Measurements from ENCODE around the gene DSCAM. TPM values are rescaled to one million over a fixed set of nuclear protein-coding genes. Genes with fewer than 3 reads are reported as not detected.

DSCAM gene
- total and polyA plus RNA-seq, 2 donors (not counting 3 experiments of a cell fraction or from before 2014, with no cell fraction given) = not detected

GRCh38 chr21:40623528-40623927 is 223.4 kb downstream of the DSCAM start:
- Histone ChIP-seq H3K4me2 (ENCODE audit: insufficient read depth, low read length) (no peak overlapping the region), H3K9me3 (replicated peaks; ENCODE audit: control insufficient read depth, insufficient read depth, low read length) (peaks cover 4% of the 10 kb centered on the region), H3K27ac (ENCODE audit: insufficient read depth, low read depth, low read length) (no peak overlapping the region), H4K20me1 (replicated peaks; ENCODE audit: control insufficient read depth, extremely low read depth, insufficient read depth, low read length) (no peaks in the 10 kb centered on the region), H3K36me3 (ENCODE audit: control insufficient read depth in 2 of 2, extremely low read depth in 1 of 2, insufficient read depth in 2 of 2, low read length in 2 of 2) (no peaks in the 10 kb centered on the region), H3K4me1 (ENCODE audit: control insufficient read depth, extremely low read depth, insufficient read depth, low read length) (no peaks in the 10 kb centered on the region), H2AFZ (ENCODE audit: low read depth, low read length) (no peak overlapping the region), H3K27me3 (ENCODE audit: control insufficient read depth in 2 of 2, insufficient read depth in 2 of 2, low read length in 2 of 2) (no peaks in the 10 kb centered on the region), H3K79me2 (ENCODE audit: control insufficient read depth, insufficient read depth, low read length) (no peaks in the 10 kb centered on the region), H3K9ac (replicated peaks; ENCODE audit: extremely low read depth, insufficient read depth, low read length) (no peak overlapping the region), H3K9me1 (replicated peaks; ENCODE audit: control insufficient read depth, extremely low read depth, insufficient read depth, low read length) (no peaks in the 10 kb centered on the region), H3K4me3 (replicated peaks in 1 of 3; ENCODE audit: insufficient read depth in 1 of 3, low read depth in 1 of 3, low read length in 3 of 3) (no peak overlapping the region)
- dilution Hi-C loops (cut with MboI; ENCODE audit: extremely low pct_ligation_motif_present, low sequenced_read_pairs) (no loop called here), intact Hi-C loops (cut with micrococcal nuclease) (no loop called here)
- POLR2A ChIA-PET = no interaction called here
- DNase-seq (ENCODE audit: low read depth, low spot score) (no peak), FAIRE-seq (no peak)
- BruUV-seq (replicated peaks) = no TSS peak
- TF ChIP-seq, protein P1, sequence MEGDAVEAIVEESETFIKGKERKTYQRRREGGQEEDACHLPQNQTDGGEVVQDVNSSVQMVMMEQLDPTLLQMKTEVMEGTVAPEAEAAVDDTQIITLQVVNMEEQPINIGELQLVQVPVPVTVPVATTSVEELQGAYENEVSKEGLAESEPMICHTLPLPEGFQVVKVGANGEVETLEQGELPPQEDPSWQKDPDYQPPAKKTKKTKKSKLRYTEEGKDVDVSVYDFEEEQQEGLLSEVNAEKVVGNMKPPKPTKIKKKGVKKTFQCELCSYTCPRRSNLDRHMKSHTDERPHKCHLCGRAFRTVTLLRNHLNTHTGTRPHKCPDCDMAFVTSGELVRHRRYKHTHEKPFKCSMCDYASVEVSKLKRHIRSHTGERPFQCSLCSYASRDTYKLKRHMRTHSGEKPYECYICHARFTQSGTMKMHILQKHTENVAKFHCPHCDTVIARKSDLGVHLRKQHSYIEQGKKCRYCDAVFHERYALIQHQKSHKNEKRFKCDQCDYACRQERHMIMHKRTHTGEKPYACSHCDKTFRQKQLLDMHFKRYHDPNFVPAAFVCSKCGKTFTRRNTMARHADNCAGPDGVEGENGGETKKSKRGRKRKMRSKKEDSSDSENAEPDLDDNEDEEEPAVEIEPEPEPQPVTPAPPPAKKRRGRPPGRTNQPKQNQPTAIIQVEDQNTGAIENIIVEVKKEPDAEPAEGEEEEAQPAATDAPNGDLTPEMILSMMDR (IDR thresholded peaks at IDR 0.05; ENCODE audit: extremely low read depth in 1 of 2, insufficient read depth in 1 of 2, low read depth in 1 of 2, low read length in 2 of 2) = no peak
- no peak for TF ChIP-seq POLR2AphosphoS5 (IDR thresholded peaks at IDR 0.05; ENCODE audit: insufficient read depth, low read depth, low read length)
- TF ChIP-seq GATA2 (IDR thresholded peaks at IDR 0.05; ENCODE audit: insufficient read depth, insufficient read length, low read depth, low read length) = no peak
- no peak for TF ChIP-seq POLR2A (IDR thresholded peaks at IDR 0.05; ENCODE audit: low read depth, low read length)
- TF ChIP-seq, protein P2, sequence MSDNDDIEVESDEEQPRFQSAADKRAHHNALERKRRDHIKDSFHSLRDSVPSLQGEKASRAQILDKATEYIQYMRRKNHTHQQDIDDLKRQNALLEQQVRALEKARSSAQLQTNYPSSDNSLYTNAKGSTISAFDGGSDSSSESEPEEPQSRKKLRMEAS (IDR thresholded peaks at IDR 0.05; ENCODE audit: insufficient read depth, insufficient read length) = no peak
- no peak for TF ChIP-seq MYC (IDR thresholded peaks at IDR 0.05; ENCODE audit: low read depth, low read length)
- TF ChIP-seq EZH2 (IDR thresholded peaks at IDR 0.05; ENCODE audit: borderline replicate concordance, low read depth, low read length, severe bottlenecking) = no peak
- no peak for TF ChIP-seq FOS (IDR thresholded peaks at IDR 0.05; ENCODE audit: borderline replicate concordance, insufficient read depth, low read length)
- TF ChIP-seq JUN (IDR thresholded peaks at IDR 0.05; ENCODE audit: borderline replicate concordance, insufficient read depth, insufficient read length, low read depth) = no peak
- CTCF ChIA-PET = no interaction called here
